IPS-18a (cell line): ENCODE results near the gene SCAPER.
A peak's percentile ranks its signal among the peaks of the same experiment; 100 is the strongest.

Source experiments
- H3K27ac ChIP-seq: one replicate; pipeline ENCODE4 v1.5.1; 2013; ENCODE audit warnings: low read length
- H3K27me3 ChIP-seq: one replicate; pipeline ENCODE4 v1.6.1; 2013; ENCODE audit warnings: mild to moderate bottlenecking, low read length; ENCODE audit not compliant: control insufficient read depth, insufficient read depth
- H3K36me3 ChIP-seq: one replicate; pipeline ENCODE4 v1.6.1; 2013; ENCODE audit warnings: low read depth, low read length; ENCODE audit not compliant: control insufficient read depth
- H3K4me1 ChIP-seq: one replicate; pipeline ENCODE4 v1.6.1; 2013; ENCODE audit warnings: low read depth, low read length; ENCODE audit not compliant: control insufficient read depth
- H3K4me3 ChIP-seq: one replicate; pipeline ENCODE4 v1.5.1; 2013; ENCODE audit warnings: low read length
- H3K9ac ChIP-seq: one replicate; pipeline ENCODE4 v1.6.1; 2013; ENCODE audit warnings: mild to moderate bottlenecking, low read length, moderate library complexity
- H3K9me3 ChIP-seq: one replicate; pipeline ENCODE4 v1.6.1; 2013; ENCODE audit warnings: low read depth, low read length; ENCODE audit not compliant: control insufficient read depth

Gene SCAPER

GRCh38 chr15:76349301-76350070 lies 555.7 kb downstream of the SCAPER start:
- Histone ChIP-seq H3K36me3 (no peaks in the 10 kb centered on the region), H3K4me1 (peaks cover 11% of the 10 kb centered on the region), H3K9ac (no peak overlapping the region), H3K4me3 (no peak overlapping the region), H3K27me3 (peaks cover 68% of the 10 kb centered on the region), H3K27ac (no peak overlapping the region), H3K9me3 (no peaks in the 10 kb centered on the region)

- no peak overlapping the region for H3K27ac ChIP-seq
- peaks cover 4% of the 10 kb centered on the region for H3K9me3 ChIP-seq
- H3K27me3 ChIP-seq, result peaks cover 88% of the 10 kb centered on the region
- H3K36me3 ChIP-seq, result no peaks in the 10 kb centered on the region
- H3K9ac ChIP-seq, result no peak overlapping the region
- peak overlapping the region; percentile 68 for H3K4me3 ChIP-seq
- H3K4me1 ChIP-seq, result peaks cover 11% of the 10 kb centered on the region
Measured at GRCh38 chr15:76347482-76348055, 557.6 kb downstream of the SCAPER start.

- no peaks in the 10 kb centered on the region for H3K36me3 ChIP-seq
- H3K9ac ChIP-seq, result no peak overlapping the region
- peaks cover 95% of the 10 kb centered on the region for H3K27me3 ChIP-seq
- peak overlapping the region; percentile 68 for H3K4me3 ChIP-seq
- H3K27ac ChIP-seq, result no peak overlapping the region
- H3K4me1 ChIP-seq, result peaks cover 15% of the 10 kb centered on the region
- peaks cover 4% of the 10 kb centered on the region for H3K9me3 ChIP-seq
Measured at GRCh38 chr15:76346669-76347481, 558.3 kb downstream of the SCAPER start.

- Histone ChIP-seq H3K27ac (no peak overlapping the region), H3K27me3 (peaks cover 100% of the 10 kb centered on the region), H3K9ac (no peak overlapping the region)
Measured at GRCh38 chr15:76345880-76346668, 559.1 kb downstream of the SCAPER start.

GRCh38 chr15:76345583-76345879 lies 559.6 kb downstream of the SCAPER start:
- no peak overlapping the region for H3K27ac ChIP-seq
- no peak overlapping the region for H3K9ac ChIP-seq
- H3K9me3 ChIP-seq, result peaks cover 4% of the 10 kb centered on the region
- no peaks in the 10 kb centered on the region for H3K36me3 ChIP-seq
- H3K4me1 ChIP-seq, result peaks cover 20% of the 10 kb centered on the region
- H3K27me3 ChIP-seq, result peaks cover 100% of the 10 kb centered on the region
- H3K4me3 ChIP-seq, result peak overlapping the region; percentile 68

More at GRCh38 chr15:76345880-76346668, 559.1 kb downstream of the SCAPER start:
- Histone ChIP-seq H3K36me3 (no peaks in the 10 kb centered on the region), H3K9me3 (peaks cover 4% of the 10 kb centered on the region), H3K4me1 (peaks cover 18% of the 10 kb centered on the region), H3K4me3 (peak overlapping the region; percentile 68)

- H3K27me3 ChIP-seq, result peaks cover 100% of the 10 kb centered on the region
- H3K9me3 ChIP-seq, result peaks cover 4% of the 10 kb centered on the region
- H3K4me1 ChIP-seq, result peaks cover 25% of the 10 kb centered on the region
- H3K4me3 ChIP-seq, result peak overlapping the region; percentile 68
- no peak overlapping the region for H3K27ac ChIP-seq
- no peak overlapping the region for H3K9ac ChIP-seq
- H3K36me3 ChIP-seq, result no peaks in the 10 kb centered on the region
Measured at GRCh38 chr15:76344893-76345582, 560.1 kb downstream of the SCAPER start.

GRCh38 chr15:76343313-76343996 lies 561.7 kb downstream of the SCAPER start:
- peaks cover 30% of the 10 kb centered on the region for H3K4me1 ChIP-seq
- H3K27me3 ChIP-seq, result peaks cover 100% of the 10 kb centered on the region
- no peaks in the 10 kb centered on the region for H3K36me3 ChIP-seq
- H3K4me3 ChIP-seq, result no peak overlapping the region
- no peak overlapping the region for H3K27ac ChIP-seq
- H3K9ac ChIP-seq, result no peak overlapping the region
- peaks cover 4% of the 10 kb centered on the region for H3K9me3 ChIP-seq

- no peak overlapping the region for H3K4me3 ChIP-seq
- peaks cover 100% of the 10 kb centered on the region for H3K27me3 ChIP-seq
- H3K9me3 ChIP-seq, result peaks cover 4% of the 10 kb centered on the region
- H3K27ac ChIP-seq, result no peak overlapping the region
- H3K9ac ChIP-seq, result no peak overlapping the region
- H3K36me3 ChIP-seq, result no peaks in the 10 kb centered on the region
- peaks cover 26% of the 10 kb centered on the region for H3K4me1 ChIP-seq
Measured at GRCh38 chr15:76342382-76343201, 562.5 kb downstream of the SCAPER start.

- H3K9ac ChIP-seq, result no peak overlapping the region
- H3K36me3 ChIP-seq, result no peaks in the 10 kb centered on the region
- H3K4me1 ChIP-seq, result peaks cover 29% of the 10 kb centered on the region
- H3K9me3 ChIP-seq, result peaks cover 4% of the 10 kb centered on the region
- H3K4me3 ChIP-seq, result peak overlapping the region; percentile 32
- peaks cover 100% of the 10 kb centered on the region for H3K27me3 ChIP-seq
- no peak overlapping the region for H3K27ac ChIP-seq
Measured at GRCh38 chr15:76342058-76342381, 563.1 kb downstream of the SCAPER start.
